DND-41 (cell line): ENCODE data around the gene PCDHGA5.

Source experiments
- CTCF ChIP-seq: IDR thresholded peaks from 2 replicates; pipeline ENCODE4 v1.5.1; 2012; ENCODE audit warnings: borderline replicate concordance, low read length, moderate library complexity, mild to moderate bottlenecking; ENCODE audit not compliant: poor library complexity, severe bottlenecking; ENCODE audit errors: extremely low read depth
- EZH2 ChIP-seq: IDR thresholded peaks from 3 replicates; pipeline ENCODE4 v1.6.1; 2012; ENCODE audit warnings: borderline replicate concordance, low read depth, mild to moderate bottlenecking, moderate library complexity, low read length, inconsistent platforms; ENCODE audit not compliant: severe bottlenecking

DNA sequence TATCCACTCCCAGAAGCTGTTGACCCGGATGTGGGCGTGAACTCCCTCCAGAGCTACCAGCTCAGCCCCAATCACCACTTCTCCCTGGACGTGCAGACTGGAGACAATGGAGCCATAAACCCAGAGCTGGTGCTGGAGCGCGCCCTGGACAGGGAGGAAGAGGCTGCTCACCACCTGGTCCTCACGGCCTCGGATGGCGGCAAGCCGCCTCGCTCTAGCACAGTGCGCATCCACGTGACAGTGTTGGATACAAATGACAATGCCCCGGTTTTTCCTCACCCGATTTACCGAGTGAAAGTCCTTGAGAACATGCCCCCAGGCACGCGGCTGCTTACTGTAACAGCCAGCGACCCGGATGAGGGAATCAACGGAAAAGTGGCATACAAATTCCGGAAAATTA lies 29.3 kb downstream of the PCDHGA5 start:
- TF ChIP-seq CTCF (no peak), EZH2 (no peak)
